HL-60 (cell line): Measurements from ENCODE around the gene NKAIN1.

Source experiments
- DNase-seq, 2 experiments: peaks; one replicate each; pipeline ENCODE4 v3.0.0-alpha.2; 2010 to 2020; ENCODE audit warnings: low read depth in 1 of 2, low spot score in 1 of 2
- H3K27ac ChIP-seq: fragments of 250-450 bp; sonication (Bioruptor Pico); replicated peaks from 2 replicates; pipeline ENCODE4 v1.5.1; 2020; ENCODE audit warnings: mild to moderate bottlenecking, moderate library complexity
- H3K27me3 ChIP-seq: fragments of 250-450 bp; sonication (Bioruptor Pico); 2 replicates; pipeline ENCODE4 v1.5.1; 2021; ENCODE audit warnings: mild to moderate bottlenecking, moderate library complexity; ENCODE audit not compliant: insufficient read depth, poor library complexity, severe bottlenecking
- H3K4me3 ChIP-seq: replicated peaks from 2 replicates; pipeline ENCODE4 v1.5.1; 2011; ENCODE audit warnings: mild to moderate bottlenecking, control low read depth, low read length; ENCODE audit not compliant: insufficient read depth
- GABPA ChIP-seq: IDR thresholded peaks from 2 replicates; pipeline ENCODE4 v1.6.1; 2012; ENCODE audit warnings: low read depth
- POLR2AphosphoS5 ChIP-seq: IDR thresholded peaks from 2 replicates; pipeline ENCODE4 v1.6.1; 2012; ENCODE audit warnings: low read depth
- REST ChIP-seq: IDR thresholded peaks from 2 replicates; pipeline ENCODE4 v1.6.1; 2012; ENCODE audit warnings: low read depth; ENCODE audit not compliant: insufficient replicate concordance
- SPI1 ChIP-seq: IDR thresholded peaks from 2 replicates; pipeline ENCODE4 v1.6.1; 2012; ENCODE audit warnings: low read depth, mild to moderate bottlenecking, borderline replicate concordance
- TF ChIP-seq, protein P1 (sequence below): IDR thresholded peaks from one replicate; pipeline ENCODE4 v1.5.1; 2011; ENCODE audit warnings: low read length, control low read depth, inconsistent platforms; ENCODE audit not compliant: insufficient read depth

NKAIN1 gene

GRCh38 chr1:31248276-31248675 is 8.6 kb upstream of the NKAIN1 start:
- Histone ChIP-seq H3K27me3 (no peaks in the 10 kb centered on the region), H3K27ac (no peak overlapping the region), H3K4me3 (no peak overlapping the region)
- no peak for TF ChIP-seq REST
- TF ChIP-seq, protein P1, sequence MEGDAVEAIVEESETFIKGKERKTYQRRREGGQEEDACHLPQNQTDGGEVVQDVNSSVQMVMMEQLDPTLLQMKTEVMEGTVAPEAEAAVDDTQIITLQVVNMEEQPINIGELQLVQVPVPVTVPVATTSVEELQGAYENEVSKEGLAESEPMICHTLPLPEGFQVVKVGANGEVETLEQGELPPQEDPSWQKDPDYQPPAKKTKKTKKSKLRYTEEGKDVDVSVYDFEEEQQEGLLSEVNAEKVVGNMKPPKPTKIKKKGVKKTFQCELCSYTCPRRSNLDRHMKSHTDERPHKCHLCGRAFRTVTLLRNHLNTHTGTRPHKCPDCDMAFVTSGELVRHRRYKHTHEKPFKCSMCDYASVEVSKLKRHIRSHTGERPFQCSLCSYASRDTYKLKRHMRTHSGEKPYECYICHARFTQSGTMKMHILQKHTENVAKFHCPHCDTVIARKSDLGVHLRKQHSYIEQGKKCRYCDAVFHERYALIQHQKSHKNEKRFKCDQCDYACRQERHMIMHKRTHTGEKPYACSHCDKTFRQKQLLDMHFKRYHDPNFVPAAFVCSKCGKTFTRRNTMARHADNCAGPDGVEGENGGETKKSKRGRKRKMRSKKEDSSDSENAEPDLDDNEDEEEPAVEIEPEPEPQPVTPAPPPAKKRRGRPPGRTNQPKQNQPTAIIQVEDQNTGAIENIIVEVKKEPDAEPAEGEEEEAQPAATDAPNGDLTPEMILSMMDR, result no peak
- TF ChIP-seq GABPA, result no peak
- TF ChIP-seq SPI1, result no peak
- TF ChIP-seq POLR2AphosphoS5, result no peak
- DNase-seq, result no peak

DNA sequence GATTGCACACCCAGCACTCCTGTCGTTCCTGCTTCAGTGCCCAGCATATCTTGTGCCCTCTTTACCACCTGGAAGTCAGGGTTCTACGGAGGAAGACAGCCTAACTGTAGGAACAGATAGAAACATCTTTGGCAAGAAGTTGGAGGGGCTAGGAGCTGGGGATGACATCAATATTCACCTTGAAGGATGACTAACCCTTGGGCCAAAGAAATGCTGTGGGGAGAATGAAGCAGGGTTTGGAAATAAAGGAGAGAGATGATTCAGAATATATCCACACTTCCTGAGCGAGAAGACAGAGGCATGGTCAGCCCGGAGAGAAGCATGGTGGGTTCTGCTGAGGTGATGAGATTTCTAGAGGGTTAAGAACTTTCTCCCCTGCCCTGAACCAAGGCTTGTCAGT is 4.6 kb upstream of the NKAIN1 start:
- peaks cover 15% of the 10 kb centered on the region for H3K27me3 ChIP-seq
- no peak overlapping the region for H3K4me3 ChIP-seq
- H3K27ac ChIP-seq, result no peak overlapping the region
- TF ChIP-seq, protein P1, result no peak
- TF ChIP-seq REST (no peak), SPI1 (no peak), POLR2AphosphoS5 (no peak), GABPA (no peak)
- DNase-seq, result no peak

- TF ChIP-seq POLR2AphosphoS5, result no peak
- H3K4me3 ChIP-seq, result no peak overlapping the region
- H3K27me3 ChIP-seq, result peaks cover 20% of the 10 kb centered on the region
- no peak for DNase-seq
- H3K27ac ChIP-seq, result no peak overlapping the region
Observed at GRCh38 chr1:31243501-31244286, 4.0 kb upstream of the NKAIN1 start.

GRCh38 chr1:31241321-31241720 is 1.6 kb upstream of the NKAIN1 start:
- no peak for TF ChIP-seq SPI1
- no peak for TF ChIP-seq GABPA
- no peak for TF ChIP-seq POLR2AphosphoS5
- no peak for TF ChIP-seq REST
- TF ChIP-seq, protein P1, result no peak
- H3K27me3 ChIP-seq, result peaks cover 32% of the 10 kb centered on the region
- no peak for DNase-seq
- no peak overlapping the region for H3K4me3 ChIP-seq
- no peak overlapping the region for H3K27ac ChIP-seq
